Measurements from ENCODE around the gene AP2M1.

DNA sequence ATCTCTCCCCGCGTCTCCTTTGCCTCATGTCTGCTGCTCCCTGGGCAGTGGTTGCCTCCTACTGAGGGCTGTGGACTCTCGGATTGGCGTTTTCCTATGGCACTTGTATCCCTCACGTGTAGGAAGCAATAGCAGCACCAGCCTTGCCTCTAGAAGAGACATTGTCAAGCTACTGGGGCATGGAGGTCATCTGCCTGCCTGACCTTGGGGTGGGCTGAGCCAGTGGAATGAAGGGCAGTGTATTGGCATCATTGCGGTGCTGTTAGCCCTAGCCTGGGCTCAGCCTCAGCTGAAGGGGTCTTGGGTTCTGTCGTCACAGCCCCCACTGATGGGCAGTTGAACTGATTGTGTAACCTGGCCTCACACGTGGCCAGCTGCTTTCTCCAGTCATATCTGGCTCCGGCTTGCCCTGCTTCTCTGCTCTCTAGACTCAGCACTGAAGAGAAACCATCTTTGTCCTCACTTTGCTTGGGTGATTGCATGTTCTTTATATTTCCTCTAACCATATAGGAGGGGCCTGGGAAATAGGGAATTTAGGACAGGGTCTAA is 19.4 kb downstream of the AP2M1 start:
- TF ChIP-seq, protein P1, sequence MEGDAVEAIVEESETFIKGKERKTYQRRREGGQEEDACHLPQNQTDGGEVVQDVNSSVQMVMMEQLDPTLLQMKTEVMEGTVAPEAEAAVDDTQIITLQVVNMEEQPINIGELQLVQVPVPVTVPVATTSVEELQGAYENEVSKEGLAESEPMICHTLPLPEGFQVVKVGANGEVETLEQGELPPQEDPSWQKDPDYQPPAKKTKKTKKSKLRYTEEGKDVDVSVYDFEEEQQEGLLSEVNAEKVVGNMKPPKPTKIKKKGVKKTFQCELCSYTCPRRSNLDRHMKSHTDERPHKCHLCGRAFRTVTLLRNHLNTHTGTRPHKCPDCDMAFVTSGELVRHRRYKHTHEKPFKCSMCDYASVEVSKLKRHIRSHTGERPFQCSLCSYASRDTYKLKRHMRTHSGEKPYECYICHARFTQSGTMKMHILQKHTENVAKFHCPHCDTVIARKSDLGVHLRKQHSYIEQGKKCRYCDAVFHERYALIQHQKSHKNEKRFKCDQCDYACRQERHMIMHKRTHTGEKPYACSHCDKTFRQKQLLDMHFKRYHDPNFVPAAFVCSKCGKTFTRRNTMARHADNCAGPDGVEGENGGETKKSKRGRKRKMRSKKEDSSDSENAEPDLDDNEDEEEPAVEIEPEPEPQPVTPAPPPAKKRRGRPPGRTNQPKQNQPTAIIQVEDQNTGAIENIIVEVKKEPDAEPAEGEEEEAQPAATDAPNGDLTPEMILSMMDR (conservative IDR thresholded peaks at IDR 0.05; ENCODE audit: low read length) = no peak
- TF ChIP-seq EZH2phosphoT487 (IDR thresholded peaks at IDR 0.05; ENCODE audit: borderline replicate concordance) = no peak
